A549 (cell line): ENCODE results near the gene CREG2. TPM values are rescaled to one million over a fixed set of nuclear protein-coding genes. Genes with fewer than 3 reads are reported as not detected.

Source experiments
- ATAC-seq, 2 experiments: fragments of 200-7000 bp in 1 of 2; fragments of >200 bp in 1 of 2; cut with Nextera tagmentation in 1 of 2; cut with Tn5 transposase in 1 of 2; 3 replicates each; pipeline versions ENCODE4 v1.8.0 to v1.9.1; 2018 to 2020; ENCODE audit warnings: mild to moderate bottlenecking in 1 of 2, moderate library complexity in 1 of 2
- CTCF ChIA-PET: fragments of 300-600 bp; sonication (Branson Sonifier 250); formaldehyde crosslinking; extraction: SDS; loops from one replicate; lab custom pipeline; 2021; ENCODE audit warnings: antibody characterized with exemption, inconsistent platforms; lab: Yijun Ruan, JAX
- POLR2A ChIA-PET: fragments of 350-600 bp; formaldehyde crosslinking; extraction: SDS; loops from one replicate; lab custom pipeline; 2021; ENCODE audit warnings: antibody characterized with exemption, inconsistent platforms; lab: Yijun Ruan, JAX
- DNase-seq, 2 experiments: peaks; one replicate each; pipeline versions ENCODE4 v3.0.0 to v3.0.0-alpha.2; 2011 to 2016; ENCODE audit warnings: low read depth in 1 of 2, low spot score in 1 of 2
- FAIRE-seq: peaks from 2 replicates; lab custom pipeline; 2011; peaks lifted over from hg19 to GRCh38; lab: Jason Lieb, UNC
- H3K27ac ChIP-seq, 2 experiments: fragments of >200 bp; sonication (Bioruptor Twin); formaldehyde crosslinking; 3 replicates each; pipeline ENCODE4 v1.5.1; 2016 to 2017
- H3K4me1 ChIP-seq: fragments of >200 bp; sonication (Bioruptor Twin); formaldehyde crosslinking; 3 replicates; pipeline ENCODE4 v1.6.1; 2016
- H3K4me2 ChIP-seq: fragments of >200 bp; sonication (Bioruptor Twin); formaldehyde crosslinking; 3 replicates; pipeline ENCODE4 v1.6.1; 2016
- H3K4me3 ChIP-seq: fragments of >200 bp; sonication (Bioruptor Twin); formaldehyde crosslinking; 3 replicates; pipeline ENCODE4 v1.5.1; 2016
- H3K9me3 ChIP-seq: fragments of >200 bp; sonication (Bioruptor Twin); formaldehyde crosslinking; 3 replicates; pipeline ENCODE4 v1.6.1; 2016
- CEBPB ChIP-seq, 2 experiments: fragments of >200 bp in 1 of 2; sonication (Bioruptor Twin) in 1 of 2; formaldehyde crosslinking in 1 of 2; IDR thresholded peaks; 2 replicates each; pipeline ENCODE4 v1.6.1; 2012 to 2016
- EHF ChIP-seq: fragments of 250-450 bp; sonication (Bioruptor Pico); IDR thresholded peaks from 2 replicates; pipeline ENCODE4 v1.5.0; 2020; ENCODE audit warnings: mild to moderate bottlenecking
- FOSB ChIP-seq: fragments of 250-450 bp; sonication (Bioruptor Pico); IDR thresholded peaks from 2 replicates; pipeline ENCODE4 v1.5.0; 2020; ENCODE audit warnings: mild to moderate bottlenecking, moderate library complexity
- FOSL2 ChIP-seq, 2 experiments: fragments of 450-650 bp in 1 of 2; fragments of >200 bp in 1 of 2; sonication (Bioruptor Twin) in 1 of 2; formaldehyde crosslinking; IDR thresholded peaks; 2 replicates each; pipeline versions ENCODE4 v1.5.0 to v1.6.1; 2016 to 2020; ENCODE audit warnings: mild to moderate bottlenecking in 1 of 2, moderate library complexity in 1 of 2
- FOXS1 ChIP-seq: fragments of 250-450 bp; sonication (Bioruptor Pico); IDR thresholded peaks from 2 replicates; pipeline ENCODE4 v1.5.0; 2020; ENCODE audit warnings: mild to moderate bottlenecking, moderate library complexity
- GATA3 ChIP-seq: IDR thresholded peaks from 2 replicates; pipeline ENCODE4 v1.6.1; 2012; ENCODE audit warnings: borderline replicate concordance
- HDAC2 ChIP-seq: fragments of 200-600 bp; sonication (generic); IDR thresholded peaks from 2 replicates; pipeline ENCODE4 v1.6.1; 2016
- HEYL ChIP-seq: fragments of 250-450 bp; sonication (Bioruptor Pico); IDR thresholded peaks from 2 replicates; pipeline ENCODE4 v1.8.0; 2021; ENCODE audit warnings: mild to moderate bottlenecking, moderate library complexity
- HOXB13 ChIP-seq: fragments of 250-450 bp; sonication (Bioruptor Pico); IDR thresholded peaks from 2 replicates; pipeline ENCODE4 v1.5.0; 2020; ENCODE audit warnings: low read depth, mild to moderate bottlenecking, moderate library complexity
- HOXB5 ChIP-seq: fragments of 250-450 bp; sonication (Bioruptor Pico); IDR thresholded peaks from 2 replicates; pipeline ENCODE4 v1.5.0; 2020; ENCODE audit warnings: mild to moderate bottlenecking, moderate library complexity
- JUNB ChIP-seq: fragments of >200 bp; sonication (Bioruptor Twin); formaldehyde crosslinking; IDR thresholded peaks from 2 replicates; pipeline ENCODE4 v1.6.1; 2016
- NFE2L2 ChIP-seq: fragments of 150-350 bp; conservative IDR thresholded peaks from 2 replicates; pipeline ENCODE4 v1.6.1; 2014; ENCODE audit warnings: low read length
- NPAS2 ChIP-seq: fragments of 250-450 bp; sonication (Bioruptor Pico); IDR thresholded peaks from 2 replicates; pipeline ENCODE4 v1.8.0; 2022; ENCODE audit warnings: mild to moderate bottlenecking, moderate library complexity, borderline replicate concordance
- NR3C1 ChIP-seq: fragments of >200 bp; sonication (Bioruptor Twin); formaldehyde crosslinking; IDR thresholded peaks from 3 replicates; pipeline ENCODE4 v1.6.1; 2017
- PHF8 ChIP-seq: fragments of 200-600 bp; sonication (generic); IDR thresholded peaks from 2 replicates; pipeline ENCODE4 v1.6.1; 2016; ENCODE audit warnings: low read depth, mild to moderate bottlenecking, antibody characterized with exemption, moderate library complexity, borderline replicate concordance
- RAD21 ChIP-seq, 2 experiments: fragments of >200 bp in 1 of 2; sonication (Bioruptor Twin) in 1 of 2; formaldehyde crosslinking in 1 of 2; IDR thresholded peaks in 1 of 2; conservative IDR thresholded peaks in 1 of 2; 2 replicates in 1 of 2; 3 replicates in 1 of 2; pipeline ENCODE4 v1.6.1; 2012 to 2018; ENCODE audit warnings: inconsistent platforms in 1 of 2
- SREBF2 ChIP-seq: fragments of 450-650 bp; IDR thresholded peaks from 2 replicates; pipeline ENCODE4 v1.6.1; 2014; ENCODE audit warnings: mild to moderate bottlenecking, moderate library complexity
- TP53 ChIP-seq: fragments of 250-450 bp; sonication (Bioruptor Pico); IDR thresholded peaks from 2 replicates; pipeline ENCODE4 v1.5.0; 2021; ENCODE audit warnings: mild to moderate bottlenecking, moderate library complexity
- WGBS: methylation state at CpG from one replicate; pipeline ENCODE4 v1.1.6; 2017; ENCODE audit errors: missing lambda C conversion rate; 5-methylcytosine and 5-hydroxymethylcytosine counted together
- polyA plus RNA-seq, 4 experiments: library from polyadenylated mRNA; depleted of rRNA in 3 of 4; stranded (reverse); fragments of >200 nt; fragmentation: RNase III in 1 of 4; extraction: RNeasy Plus Mini Kit Qiagen cat#74134 plus additional on column Dnase treatment in 1 of 4; gene quantifications; 2 replicates in 3 of 4; 3 replicates in 1 of 4; pipeline ENCODE4 v1.2.3, GENCODE V29; 2011 to 2017
- TF ChIP-seq, protein P1 (sequence below): IDR thresholded peaks from 2 replicates; pipeline ENCODE4 v1.6.1; 2012
- TF ChIP-seq, protein P2 (sequence below): fragments of 250-450 bp; sonication (Bioruptor Pico); IDR thresholded peaks from 2 replicates; pipeline ENCODE4 v1.5.0; 2021; ENCODE audit warnings: mild to moderate bottlenecking, moderate library complexity, borderline replicate concordance
- TF ChIP-seq, protein P3 (sequence below): fragments of 450-650 bp; IDR thresholded peaks from 2 replicates; pipeline ENCODE4 v1.6.1; 2014; ENCODE audit warnings: antibody characterized with exemption
- TF ChIP-seq, protein P4 (sequence below): fragments of 150-350 bp; IDR thresholded peaks from 2 replicates; pipeline ENCODE4 v1.6.1; 2014; ENCODE audit warnings: low read depth, mild to moderate bottlenecking, low read length
- TF ChIP-seq, protein P5 (sequence below): fragments of >200 bp; sonication (Bioruptor Twin); formaldehyde crosslinking; IDR thresholded peaks from 3 replicates; pipeline ENCODE4 v1.6.1; 2016
- TF ChIP-seq, protein P6 (sequence below): IDR thresholded peaks from 2 replicates; pipeline ENCODE4 v1.6.1; 2012; ENCODE audit warnings: low read depth, borderline replicate concordance

The CREG2 gene
- polyA plus RNA-seq, 2 of the 4 experiments (the other 2 are of a cell fraction) = 1.5 to 1.6 TPM

DNA sequence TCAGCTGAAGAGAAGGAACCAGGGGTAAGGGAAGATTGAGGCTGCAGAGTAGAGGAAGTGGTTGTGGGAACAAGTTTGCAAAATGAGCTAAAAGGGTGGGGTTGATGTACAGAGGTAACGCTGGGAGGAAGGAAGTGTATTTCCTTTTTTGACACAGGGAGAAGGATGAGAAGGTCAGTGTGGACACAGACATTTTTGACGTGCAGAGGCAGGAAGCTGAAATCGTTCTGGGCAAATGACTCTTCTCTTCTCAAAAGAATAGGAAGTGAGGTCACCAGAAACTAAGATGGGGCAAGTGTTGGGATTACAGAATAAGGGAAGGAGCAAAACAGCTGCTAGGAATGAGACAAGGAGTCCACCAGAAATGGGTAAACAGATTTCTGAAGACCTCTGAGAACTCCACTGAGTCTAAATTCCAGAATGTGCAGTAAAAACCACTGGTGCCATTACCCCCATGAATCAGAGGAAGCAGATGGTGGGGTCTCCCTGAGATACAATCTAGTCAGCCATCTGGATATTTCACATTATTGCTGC is 58.8 kb downstream of the CREG2 start:
- TF ChIP-seq RAD21 (conservative IDR thresholded peaks at IDR 0.05 in 1 of 2, IDR thresholded peaks at IDR 0.05 in 1 of 2) (no peak), NR3C1 (no peak), HOXB5 (CRISPR knock-in tag) (no peak), CEBPB (IDR thresholded peaks at IDR 0.05) (no peak)
- TF ChIP-seq, protein P1, sequence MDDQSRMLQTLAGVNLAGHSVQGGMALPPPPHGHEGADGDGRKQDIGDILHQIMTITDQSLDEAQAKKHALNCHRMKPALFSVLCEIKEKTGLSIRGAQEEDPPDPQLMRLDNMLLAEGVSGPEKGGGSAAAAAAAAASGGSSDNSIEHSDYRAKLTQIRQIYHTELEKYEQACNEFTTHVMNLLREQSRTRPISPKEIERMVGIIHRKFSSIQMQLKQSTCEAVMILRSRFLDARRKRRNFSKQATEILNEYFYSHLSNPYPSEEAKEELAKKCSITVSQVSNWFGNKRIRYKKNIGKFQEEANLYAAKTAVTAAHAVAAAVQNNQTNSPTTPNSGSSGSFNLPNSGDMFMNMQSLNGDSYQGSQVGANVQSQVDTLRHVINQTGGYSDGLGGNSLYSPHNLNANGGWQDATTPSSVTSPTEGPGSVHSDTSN = no peak
- TF ChIP-seq, protein P2, sequence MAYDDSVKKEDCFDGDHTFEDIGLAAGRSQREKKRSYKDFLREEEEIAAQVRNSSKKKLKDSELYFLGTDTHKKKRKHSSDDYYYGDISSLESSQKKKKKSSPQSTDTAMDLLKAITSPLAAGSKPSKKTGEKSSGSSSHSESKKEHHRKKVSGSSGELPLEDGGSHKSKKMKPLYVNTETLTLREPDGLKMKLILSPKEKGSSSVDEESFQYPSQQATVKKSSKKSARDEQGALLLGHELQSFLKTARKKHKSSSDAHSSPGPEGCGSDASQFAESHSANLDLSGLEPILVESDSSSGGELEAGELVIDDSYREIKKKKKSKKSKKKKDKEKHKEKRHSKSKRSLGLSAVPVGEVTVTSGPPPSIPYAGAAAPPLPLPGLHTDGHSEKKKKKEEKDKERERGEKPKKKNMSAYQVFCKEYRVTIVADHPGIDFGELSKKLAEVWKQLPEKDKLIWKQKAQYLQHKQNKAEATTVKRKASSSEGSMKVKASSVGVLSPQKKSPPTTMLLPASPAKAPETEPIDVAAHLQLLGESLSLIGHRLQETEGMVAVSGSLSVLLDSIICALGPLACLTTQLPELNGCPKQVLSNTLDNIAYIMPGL (CRISPR knock-in tag) = no peak
- TF ChIP-seq, protein P3, sequence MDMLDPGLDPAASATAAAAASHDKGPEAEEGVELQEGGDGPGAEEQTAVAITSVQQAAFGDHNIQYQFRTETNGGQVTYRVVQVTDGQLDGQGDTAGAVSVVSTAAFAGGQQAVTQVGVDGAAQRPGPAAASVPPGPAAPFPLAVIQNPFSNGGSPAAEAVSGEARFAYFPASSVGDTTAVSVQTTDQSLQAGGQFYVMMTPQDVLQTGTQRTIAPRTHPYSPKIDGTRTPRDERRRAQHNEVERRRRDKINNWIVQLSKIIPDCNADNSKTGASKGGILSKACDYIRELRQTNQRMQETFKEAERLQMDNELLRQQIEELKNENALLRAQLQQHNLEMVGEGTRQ = no peak
- TF ChIP-seq, protein P4, sequence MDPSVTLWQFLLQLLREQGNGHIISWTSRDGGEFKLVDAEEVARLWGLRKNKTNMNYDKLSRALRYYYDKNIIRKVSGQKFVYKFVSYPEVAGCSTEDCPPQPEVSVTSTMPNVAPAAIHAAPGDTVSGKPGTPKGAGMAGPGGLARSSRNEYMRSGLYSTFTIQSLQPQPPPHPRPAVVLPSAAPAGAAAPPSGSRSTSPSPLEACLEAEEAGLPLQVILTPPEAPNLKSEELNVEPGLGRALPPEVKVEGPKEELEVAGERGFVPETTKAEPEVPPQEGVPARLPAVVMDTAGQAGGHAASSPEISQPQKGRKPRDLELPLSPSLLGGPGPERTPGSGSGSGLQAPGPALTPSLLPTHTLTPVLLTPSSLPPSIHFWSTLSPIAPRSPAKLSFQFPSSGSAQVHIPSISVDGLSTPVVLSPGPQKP = no peak
- ChIA-PET POLR2A (no interaction called here), CTCF (interaction anchor here (1.3 to 1.7 kb wide), 3 partner anchors 10 to 22 kb away, joined by 4 to 10 read pairs (median 4); no protein-coding TSS in a partner anchor)
- no peak for ATAC-seq
- no peak for DNase-seq
- FAIRE-seq = no peak
- no peak overlapping the region for H3K4me2 ChIP-seq
- no peak overlapping the region for H3K4me3 ChIP-seq
- H3K27ac ChIP-seq = no peak overlapping the region
- peaks cover 10% of the 10 kb centered on the region; the same call in 2 of the 3 replicates for H3K9me3 ChIP-seq
- WGBS = 72% methylated on average over 3 of the region's 3 CpGs
- no peaks in the 10 kb centered on the region for H3K4me1 ChIP-seq

DNA sequence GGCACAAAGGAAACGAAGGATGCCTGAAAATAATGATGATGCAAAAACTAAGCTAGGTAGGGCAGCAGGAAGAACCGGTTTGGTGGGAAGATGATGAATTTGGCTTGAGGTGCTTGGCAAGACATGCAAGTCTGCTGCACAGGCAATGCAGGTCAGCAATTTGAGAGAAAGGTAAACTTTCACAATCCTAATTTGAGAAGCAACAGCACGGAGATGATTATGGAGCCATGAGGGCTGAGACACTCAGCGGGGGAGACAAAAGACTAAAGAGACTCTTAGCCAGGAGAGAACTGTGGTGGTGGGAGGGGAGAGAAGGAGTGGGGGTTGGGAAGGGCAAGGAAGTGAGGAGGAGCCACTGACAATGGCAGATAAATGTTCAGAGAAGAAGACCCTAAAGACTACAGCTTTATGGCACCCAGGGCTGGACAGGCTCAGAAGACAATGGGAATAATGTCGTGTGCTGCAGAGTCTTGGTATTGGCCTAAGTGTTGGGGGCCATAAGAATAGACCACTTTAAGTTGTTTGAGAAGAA is 59.4 kb downstream of the CREG2 start:
- Histone ChIP-seq H3K4me3 (no peak overlapping the region), H3K9me3 (peaks cover 10% of the 10 kb centered on the region; the same call in 2 of the 3 replicates), H3K4me2 (no peak overlapping the region), H3K27ac (no peak overlapping the region), H3K4me1 (no peaks in the 10 kb centered on the region)
- ATAC-seq = no peak
- ChIA-PET POLR2A (no interaction called here), CTCF (interaction anchor here (1.1 to 1.7 kb wide), 3 partner anchors 9 to 14 kb away, joined by 3 to 10 read pairs (median 4); no protein-coding TSS in a partner anchor)
- TF ChIP-seq FOSL2 (IDR thresholded peaks at IDR 0.05) (no peak), FOSL2 (CRISPR knock-in tag; IDR thresholded peaks at IDR 0.05) (no peak), HOXB5 (CRISPR knock-in tag) (no peak), HOXB13 (CRISPR knock-in tag) (no peak), CEBPB (IDR thresholded peaks at IDR 0.05) (no peak), FOXS1 (CRISPR knock-in tag) (no peak), FOSB (no peak)
- no peak for DNase-seq
- FAIRE-seq = no peak
- 69% methylated on average over 5 of the region's 5 CpGs for WGBS

DNA sequence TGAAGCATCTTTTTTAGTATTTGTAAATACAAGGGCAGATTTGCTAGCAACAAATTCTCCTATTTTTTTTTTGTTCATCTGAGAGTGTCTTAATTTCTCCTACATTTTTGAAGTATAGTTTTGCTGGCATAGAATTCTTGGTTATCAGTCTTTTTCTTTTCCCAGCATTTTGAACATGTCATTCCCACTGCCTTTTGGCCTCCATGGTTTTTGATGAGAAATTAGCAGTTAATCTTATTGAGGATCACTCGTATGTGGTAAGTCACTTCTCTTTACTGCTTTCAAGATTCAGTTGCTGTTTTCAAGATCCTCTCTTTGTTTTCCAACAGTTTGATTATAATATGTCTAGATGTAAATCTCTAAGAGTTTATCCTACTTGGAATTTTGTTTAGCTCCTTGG is 61.9 kb downstream of the CREG2 start:
- H3K9me3 ChIP-seq = peaks cover 10% of the 10 kb centered on the region; the same call in 2 of the 3 replicates
- TF ChIP-seq, protein P5, sequence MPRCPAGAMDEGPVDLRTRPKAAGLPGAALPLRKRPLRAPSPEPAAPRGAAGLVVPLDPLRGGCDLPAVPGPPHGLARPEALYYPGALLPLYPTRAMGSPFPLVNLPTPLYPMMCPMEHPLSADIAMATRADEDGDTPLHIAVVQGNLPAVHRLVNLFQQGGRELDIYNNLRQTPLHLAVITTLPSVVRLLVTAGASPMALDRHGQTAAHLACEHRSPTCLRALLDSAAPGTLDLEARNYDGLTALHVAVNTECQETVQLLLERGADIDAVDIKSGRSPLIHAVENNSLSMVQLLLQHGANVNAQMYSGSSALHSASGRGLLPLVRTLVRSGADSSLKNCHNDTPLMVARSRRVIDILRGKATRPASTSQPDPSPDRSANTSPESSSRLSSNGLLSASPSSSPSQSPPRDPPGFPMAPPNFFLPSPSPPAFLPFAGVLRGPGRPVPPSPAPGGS = no peak
- no peak for TF ChIP-seq HEYL (CRISPR knock-in tag)
- TF ChIP-seq JUNB = no peak
- TF ChIP-seq NFE2L2 = no peak
- TF ChIP-seq NPAS2 (CRISPR knock-in tag) = no peak
- no peak for TF ChIP-seq HDAC2
- TF ChIP-seq GATA3 = no peak
- TF ChIP-seq, protein P1 = no peak
- no peak for TF ChIP-seq PHF8
- TF ChIP-seq HOXB13 (CRISPR knock-in tag) = no peak
- no peak for TF ChIP-seq TP53 (CRISPR knock-in tag)
- no peak for TF ChIP-seq NR3C1
- TF ChIP-seq, protein P6, sequence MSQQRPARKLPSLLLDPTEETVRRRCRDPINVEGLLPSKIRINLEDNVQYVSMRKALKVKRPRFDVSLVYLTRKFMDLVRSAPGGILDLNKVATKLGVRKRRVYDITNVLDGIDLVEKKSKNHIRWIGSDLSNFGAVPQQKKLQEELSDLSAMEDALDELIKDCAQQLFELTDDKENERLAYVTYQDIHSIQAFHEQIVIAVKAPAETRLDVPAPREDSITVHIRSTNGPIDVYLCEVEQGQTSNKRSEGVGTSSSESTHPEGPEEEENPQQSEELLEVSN = no peak
- no peak for TF ChIP-seq EHF
- no peak for TF ChIP-seq SREBF2
- TF ChIP-seq HOXB5 (CRISPR knock-in tag) = no peak
- FAIRE-seq (no peak), DNase-seq (no peak), ATAC-seq (no peak)
- H3K4me1 ChIP-seq = no peaks in the 10 kb centered on the region
- 34% methylated on average over 1 of the region's 1 CpG for WGBS
- ChIA-PET CTCF (interaction anchor here (1.0 kb wide), 1 partner anchor 17 kb away, joined by 4 read pairs; no protein-coding TSS in a partner anchor), POLR2A (no interaction called here)
- H3K27ac ChIP-seq = no peak overlapping the region
- no peak overlapping the region for H3K4me2 ChIP-seq
- H3K4me3 ChIP-seq = no peak overlapping the region
